HG03196 (cell line): Measurements from ENCODE around the gene EVC.

Experiments
- ATAC-seq: cut with Tn5 transposase; IDR thresholded peaks from one replicate; pipeline ENCODE4 v1.9.1; 2021; ENCODE audit not compliant: unreplicated experiment

EVC gene

DNA sequence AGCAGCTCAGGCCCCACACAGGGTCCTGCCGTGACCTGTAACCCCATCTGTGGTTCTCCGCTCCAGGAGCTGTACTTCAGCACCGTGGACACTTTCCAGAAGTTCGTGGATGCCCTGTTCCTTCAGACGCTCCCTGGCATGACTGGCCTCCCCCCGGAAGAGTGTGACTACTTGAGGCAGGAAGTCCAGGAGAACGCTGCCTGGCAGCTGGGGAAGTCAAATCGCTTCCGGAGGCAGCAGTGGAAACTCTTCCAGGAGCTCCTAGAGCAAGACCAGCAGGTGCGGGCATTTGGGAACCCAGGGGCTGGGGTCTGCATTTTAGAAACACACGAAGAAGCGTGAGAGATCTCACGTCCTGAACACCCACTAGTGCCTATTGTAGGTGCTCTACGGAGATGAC is 72.5 kb downstream of the EVC start:
- no peak for ATAC-seq

DNA sequence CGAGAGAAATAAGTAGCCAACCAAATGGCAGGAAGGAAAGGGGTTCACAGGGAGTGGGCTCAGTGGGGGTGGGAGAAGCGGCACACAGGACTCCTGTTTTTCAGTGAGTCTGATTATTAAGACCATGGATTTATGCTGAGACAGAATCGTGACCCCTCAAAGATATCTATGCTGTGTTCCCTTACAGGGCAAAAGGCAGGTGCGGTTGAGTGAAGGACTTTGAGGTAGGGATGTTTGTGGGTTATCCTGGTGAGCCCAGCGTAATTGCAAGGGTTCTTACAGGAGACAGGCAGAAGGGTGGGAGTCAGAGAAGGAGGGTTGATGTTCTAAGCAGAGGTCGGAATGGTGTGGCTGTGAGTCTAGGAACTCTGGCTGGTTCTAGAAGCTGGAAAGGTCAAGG is 73.0 kb downstream of the EVC start:
- no peak for ATAC-seq

DNA sequence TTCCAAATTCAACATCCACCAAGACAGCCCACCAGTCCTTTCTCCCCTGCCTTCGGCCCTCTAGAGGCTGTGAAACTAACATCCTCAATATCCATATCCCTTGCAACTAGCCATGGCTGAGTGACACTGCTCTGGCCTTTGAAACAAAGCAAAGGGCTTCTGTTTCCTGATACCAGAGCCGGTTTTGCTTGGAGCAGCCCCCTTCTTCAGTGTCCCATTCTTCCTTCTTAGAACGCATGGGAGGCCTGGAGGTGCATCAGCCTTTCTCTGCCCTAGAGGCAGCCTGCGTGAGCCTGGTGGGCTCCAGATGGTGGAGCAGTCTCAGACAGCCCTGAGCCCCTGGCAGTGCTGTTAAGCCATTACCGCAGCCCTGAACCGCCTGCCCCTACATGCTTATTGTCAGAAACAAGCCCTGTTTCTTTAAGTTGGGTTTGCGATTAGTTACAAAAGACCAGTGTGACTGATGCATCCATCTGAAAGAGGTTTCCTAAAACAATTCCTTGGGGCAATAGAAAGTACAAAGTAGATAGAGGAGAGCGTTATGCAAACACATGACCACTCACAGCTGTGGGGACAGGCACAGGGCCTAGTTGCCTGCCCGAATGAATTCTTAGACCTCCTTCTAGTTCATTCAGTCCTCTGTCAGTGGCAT is 74.1 kb downstream of the EVC start:
- ATAC-seq = no peak

DNA sequence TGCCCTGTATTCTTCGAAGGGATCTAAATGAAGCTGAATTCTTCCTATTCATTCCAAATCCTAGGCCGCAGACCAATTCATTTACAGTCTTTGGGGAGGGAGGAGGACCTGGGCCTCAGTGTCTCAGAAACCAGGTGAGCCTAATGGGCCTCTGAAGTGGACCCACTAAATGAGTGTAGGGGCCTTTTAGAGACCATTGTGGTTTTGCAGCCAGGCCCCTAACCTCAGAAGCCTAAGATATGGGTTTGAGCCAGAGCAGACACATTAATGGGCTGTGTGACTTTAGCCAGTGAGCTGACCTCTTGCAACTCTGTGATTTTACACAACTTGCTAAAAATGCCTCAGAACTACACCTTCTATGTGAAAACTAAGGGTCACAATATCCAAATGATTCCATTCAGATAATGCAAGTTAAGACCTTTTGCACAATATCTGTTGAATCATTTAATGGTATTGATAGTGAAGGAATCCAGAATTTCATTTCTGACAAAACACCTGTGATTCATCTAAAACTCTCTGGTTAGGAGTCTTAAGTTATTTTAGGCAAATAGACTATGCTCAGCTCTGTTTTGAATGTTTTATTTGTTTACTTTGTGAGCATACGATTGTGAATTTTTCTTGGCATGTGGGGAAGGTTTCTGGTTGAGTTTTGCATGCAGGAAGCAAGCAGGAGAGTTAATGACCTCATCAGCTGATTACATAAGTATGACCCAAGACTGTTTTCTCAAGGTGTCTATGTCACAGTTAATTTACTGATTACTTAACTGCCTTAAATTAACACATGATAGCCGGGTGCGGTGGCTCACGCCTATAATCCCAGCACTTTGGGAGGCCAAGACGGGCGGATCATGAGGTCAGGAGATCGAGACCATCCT is 75.0 kb downstream of the EVC start:
- ATAC-seq = no peak

DNA sequence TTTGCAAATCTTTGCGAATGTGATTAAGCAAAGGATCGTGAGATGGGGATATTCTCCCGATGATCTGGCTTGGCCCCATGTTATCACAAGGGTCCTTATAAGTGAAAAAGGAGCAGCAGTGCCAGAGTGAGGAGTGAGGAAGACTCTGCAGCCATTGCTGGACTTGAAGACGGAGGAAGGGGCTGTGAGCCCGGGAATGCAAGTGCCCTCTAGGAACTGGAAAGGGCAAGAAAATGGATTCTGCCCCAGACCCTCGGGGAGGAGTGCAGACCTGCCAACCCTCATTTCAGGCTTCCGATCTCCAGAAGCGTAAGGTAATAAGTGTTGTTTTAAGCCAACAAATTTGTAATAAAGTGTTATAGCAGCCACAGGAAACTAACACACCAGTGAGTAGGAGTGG is 76.3 kb downstream of the EVC start:
- ATAC-seq = no peak

DNA sequence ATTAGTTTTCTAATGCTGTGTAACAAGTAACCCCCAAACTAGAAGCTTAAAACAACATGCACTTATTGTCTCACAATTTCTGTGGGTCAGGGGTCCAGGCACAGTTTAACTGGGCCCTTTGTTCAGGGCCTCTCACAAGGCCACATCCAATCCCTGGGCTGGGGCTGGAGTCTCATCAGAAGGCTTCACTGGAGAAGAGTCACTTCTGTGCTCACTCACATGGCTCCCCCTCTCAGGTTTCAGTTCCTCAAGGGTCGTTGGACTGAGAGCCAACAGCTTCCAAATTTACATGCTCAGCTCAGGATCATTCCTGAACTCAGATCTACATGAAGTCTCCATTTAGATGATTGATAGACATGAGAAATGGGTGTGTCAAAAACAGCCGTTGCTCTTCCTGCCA is 77.1 kb downstream of the EVC start:
- ATAC-seq = no peak

DNA sequence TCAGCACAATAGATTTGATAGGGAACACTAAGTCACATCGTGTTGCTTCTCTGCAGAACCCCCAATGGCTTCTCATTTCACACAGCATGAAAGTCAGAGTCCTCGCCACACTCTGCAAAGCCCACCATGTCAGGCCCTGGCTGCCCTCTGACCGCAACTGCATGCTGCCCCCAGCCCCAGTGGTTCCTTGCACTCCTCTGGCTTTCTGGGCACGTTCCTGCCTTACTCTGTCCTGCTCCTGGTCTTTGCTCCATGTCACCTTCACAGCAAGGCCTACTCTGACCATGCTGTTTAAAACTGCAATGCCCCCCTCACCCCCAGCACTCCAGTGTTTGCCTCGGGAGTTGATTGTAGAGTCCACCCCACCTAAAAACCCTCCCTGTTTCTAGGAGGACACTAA is 78.1 kb downstream of the EVC start:
- ATAC-seq = no peak

DNA sequence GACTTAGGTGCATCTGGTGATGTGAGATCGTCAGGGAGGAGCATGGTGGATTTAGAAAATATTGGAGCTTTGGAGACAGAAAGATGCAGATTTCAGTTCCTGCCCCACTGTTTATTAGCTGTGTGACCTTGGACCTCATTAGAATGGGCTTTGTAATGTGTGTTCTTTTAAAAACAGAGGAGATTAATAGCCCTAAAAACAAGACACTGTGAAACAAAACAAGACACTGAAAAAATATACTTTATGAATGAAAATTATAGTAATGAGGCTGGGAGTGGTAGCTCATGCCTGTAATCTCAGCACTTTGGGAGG is 79.5 kb downstream of the EVC start:
- ATAC-seq = no peak

DNA sequence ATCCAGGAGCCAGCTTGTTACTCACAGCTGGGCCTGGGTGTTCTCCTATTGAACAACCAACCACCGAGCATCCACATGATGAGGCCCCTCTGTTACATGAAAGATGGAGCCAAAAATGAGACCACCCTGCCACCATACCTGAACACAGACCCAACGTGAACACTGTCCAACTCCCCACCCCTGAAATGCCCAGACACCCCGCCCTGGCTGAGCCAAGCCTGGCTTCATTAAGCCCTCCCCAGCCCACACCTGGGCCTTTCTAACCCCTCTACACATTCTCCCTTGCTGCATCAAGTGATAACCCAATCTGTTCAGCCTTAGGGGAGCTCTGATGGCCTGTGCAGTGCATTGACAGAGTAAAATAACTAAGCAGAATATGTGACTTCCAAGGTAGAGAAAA is 80.7 kb downstream of the EVC start:
- ATAC-seq = no peak

DNA sequence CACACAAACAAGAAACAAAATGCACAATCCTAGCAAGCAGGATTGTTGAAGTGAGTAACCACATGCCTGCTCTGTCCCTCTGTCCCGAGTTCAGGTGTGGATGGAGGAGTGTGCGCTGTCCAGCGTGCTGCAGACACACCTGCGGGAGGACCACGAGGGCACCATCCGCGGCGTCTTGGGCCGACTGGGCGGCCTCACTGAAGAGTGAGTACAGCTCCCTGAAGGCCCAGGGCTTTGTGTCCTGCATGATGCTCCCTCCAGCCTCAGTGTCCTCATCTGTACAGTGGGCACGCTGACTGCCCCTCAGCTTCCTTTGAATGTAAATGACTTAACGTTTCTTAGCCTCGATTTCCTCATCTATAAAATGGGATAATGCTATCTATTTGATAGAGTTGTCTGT is 82.5 kb downstream of the EVC start:
- no peak for ATAC-seq

DNA sequence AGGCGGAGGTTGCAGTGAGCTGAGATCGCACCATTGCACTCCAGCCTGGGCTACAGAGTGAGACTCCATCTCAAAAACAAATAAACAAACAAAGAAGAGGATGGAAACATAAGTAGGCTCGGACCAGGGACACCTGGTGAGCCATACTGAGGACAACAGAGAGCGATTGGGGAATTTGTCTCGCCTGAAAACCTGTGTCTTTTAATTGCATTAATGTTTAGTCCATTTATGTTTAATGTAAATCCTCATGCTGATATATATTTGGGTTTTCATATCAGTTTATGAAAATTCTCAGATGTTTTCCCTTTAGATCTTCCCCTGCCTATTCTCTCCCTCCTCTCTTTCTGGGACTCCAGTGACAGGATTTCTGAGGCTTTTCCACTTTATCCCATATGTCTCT is 84.6 kb downstream of the EVC start:
- ATAC-seq = no peak

DNA sequence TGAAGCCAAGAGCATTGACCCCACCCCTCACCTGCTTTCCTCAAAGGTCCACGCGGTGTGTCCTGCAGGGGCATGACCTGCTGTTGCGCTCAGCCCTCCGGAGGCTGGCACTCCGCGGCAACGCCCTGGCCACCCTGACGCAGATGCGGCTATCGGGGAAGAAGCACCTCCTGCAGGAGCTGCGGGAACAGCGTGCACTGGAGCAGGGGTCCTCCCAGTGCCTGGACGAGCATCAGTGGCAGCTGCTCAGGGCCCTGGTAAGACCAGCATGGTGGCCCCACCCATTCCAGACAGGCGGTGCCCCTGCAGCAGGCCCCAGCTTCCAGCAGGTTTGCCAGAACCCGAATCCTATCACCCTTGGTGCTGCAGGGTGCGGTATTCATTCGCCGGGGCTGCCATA is 86.0 kb downstream of the EVC start:
- ATAC-seq = no peak

DNA sequence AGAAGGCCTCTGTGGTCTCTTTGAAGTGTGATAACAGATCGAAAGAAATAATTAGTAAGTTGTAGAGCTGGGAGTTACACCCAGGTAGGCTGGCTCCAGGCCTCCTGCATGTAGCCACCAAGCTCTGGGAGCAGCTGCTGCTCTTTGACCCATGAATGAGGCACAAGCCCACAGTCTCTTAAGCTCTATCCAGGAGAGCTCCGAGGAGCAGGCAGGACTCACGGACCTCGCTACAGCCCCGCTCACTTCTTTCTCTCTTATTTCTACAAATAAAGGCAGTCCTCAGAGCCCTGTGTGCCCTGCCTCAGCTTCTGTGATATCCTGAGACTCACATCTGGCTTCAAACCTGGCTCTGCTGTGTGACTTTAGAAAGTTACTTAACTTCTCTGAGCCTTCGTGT is 86.9 kb downstream of the EVC start:
- no peak for ATAC-seq

DNA sequence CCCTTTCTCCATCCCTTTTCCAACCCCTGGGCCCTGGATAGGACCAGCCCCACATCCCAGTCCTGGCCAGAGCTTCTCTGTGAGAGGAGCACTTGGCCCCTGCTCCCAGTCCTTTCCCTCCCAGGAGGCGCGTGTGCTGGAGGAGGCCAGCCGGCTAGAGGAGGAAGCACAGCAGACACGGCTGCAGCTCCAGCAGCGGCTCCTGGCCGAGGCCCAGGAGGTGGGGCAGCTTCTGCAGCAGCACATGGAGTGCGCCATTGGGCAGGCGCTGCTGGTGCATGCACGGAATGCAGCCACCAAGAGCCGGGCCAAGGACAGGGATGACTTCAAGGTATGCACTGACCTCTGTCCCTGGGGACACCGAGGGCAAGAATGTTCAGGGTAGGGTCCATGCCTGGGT is 87.5 kb downstream of the EVC start:
- ATAC-seq = no peak

DNA sequence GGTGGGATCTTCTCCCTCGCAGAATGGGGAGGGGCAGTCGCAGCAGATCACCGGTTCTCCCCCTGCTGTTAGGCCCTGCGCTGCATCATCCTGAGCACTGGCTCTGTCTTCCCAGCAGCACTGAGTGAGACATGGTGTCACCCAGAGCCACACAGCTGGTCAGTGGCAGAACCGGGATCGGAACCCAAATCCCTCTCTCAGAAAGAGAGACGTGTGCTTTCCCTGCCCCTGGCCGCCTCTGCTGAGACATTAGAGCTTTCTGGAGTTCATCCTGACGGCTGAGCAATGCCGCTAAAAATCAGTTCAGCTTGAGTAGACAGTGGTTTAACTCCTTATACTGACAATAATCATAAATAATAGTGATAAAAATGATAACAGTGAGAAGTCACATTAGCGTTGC is 87.9 kb downstream of the EVC start:
- no peak for ATAC-seq

DNA sequence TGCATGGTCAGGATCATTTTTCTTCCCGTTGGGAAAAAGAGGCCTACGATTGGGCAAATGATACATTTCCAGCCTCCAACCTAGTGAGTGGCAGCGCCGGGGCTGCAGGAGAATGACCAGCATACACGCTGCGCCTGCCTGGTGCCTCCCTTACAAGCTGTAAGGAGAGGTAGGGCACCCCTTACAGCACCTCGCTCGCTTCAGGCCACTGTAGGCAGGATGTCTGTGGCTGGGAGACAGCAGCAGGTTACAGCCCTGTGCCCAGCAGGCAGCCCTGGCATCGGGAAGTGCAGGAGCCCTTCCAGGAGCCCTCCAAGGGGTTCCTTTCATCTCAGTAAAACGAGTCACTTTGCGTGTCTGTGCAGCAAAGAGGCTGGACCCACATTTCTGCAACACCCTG is 88.4 kb downstream of the EVC start:
- ATAC-seq = no peak

DNA sequence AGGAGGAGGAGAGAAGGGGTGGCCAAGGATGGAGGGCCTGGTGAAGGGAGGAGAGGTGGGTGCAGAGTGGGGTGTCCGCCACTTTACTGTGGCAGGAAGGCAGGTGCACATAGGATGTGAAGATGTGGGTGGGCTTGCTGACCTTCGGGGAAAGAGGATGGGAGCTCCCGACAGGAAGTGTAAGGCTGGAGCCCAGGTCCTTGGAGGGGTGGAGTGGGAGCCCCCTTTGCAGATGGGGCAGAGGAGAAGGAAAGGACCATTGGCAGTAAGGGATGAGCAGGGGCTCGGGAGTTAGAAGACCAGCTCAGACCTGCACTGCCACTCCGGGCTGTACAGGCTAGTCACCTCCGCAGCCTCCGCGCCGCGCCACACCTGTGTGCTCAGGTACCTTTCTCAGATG is 89.5 kb downstream of the EVC start:
- ATAC-seq = no peak

DNA sequence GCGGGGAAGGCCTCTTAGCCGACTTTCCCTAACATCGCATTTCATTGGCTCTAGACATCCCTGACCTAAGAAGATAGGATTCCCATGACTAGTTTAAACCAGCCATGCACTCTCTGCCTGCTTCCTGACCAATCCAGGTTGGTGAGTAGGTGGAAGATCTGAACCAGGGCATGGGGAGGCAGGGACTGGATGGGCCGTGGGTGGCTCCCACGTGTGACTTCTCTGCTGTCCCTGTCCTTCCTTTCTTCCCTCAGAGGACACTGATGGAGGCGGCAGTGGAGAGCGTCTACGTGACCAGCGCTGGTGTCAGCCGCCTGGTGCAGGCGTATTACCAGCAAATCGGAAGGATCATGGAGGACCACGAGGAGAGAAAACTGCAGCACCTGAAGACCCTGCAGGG is 90.7 kb downstream of the EVC start:
- no peak for ATAC-seq

DNA sequence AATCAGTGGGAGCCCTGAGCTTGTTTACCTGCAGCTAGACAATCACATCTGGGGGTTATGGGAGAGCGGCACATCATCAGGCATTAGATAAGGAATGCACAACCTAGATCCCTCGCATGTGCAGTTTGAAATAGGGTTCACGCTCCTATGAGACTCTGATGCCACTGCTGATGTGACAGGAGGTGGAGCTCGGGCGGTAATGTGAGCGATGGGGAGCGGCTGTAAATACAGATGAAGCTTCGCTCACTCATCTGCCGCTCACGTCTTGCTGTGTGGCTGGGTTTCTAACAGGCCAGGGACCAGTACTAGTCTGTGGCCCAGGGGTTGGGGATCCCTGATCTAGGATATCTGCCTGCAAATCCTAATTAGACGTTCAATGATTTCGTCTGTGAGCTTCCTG is 91.6 kb downstream of the EVC start:
- ATAC-seq = no peak

DNA sequence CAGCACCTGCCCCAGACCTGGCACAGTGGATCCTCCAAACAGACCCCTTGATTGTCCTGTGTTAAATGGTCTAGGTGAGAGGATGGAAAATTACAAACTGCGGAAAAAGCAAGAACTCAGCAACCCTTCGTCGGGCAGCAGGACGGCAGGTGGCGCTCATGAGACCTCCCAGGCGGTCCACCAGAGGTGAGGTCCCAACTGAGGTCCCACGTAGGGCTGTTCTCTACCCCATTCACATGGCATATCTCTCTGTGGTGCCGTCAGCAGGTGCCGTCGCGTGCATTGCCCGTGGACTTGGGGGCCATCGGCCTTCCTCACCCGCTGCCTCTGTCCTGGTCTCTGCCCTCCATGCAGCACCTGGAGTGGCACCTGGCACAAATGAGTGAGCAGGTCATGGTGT is 93.7 kb downstream of the EVC start:
- ATAC-seq = no peak

DNA sequence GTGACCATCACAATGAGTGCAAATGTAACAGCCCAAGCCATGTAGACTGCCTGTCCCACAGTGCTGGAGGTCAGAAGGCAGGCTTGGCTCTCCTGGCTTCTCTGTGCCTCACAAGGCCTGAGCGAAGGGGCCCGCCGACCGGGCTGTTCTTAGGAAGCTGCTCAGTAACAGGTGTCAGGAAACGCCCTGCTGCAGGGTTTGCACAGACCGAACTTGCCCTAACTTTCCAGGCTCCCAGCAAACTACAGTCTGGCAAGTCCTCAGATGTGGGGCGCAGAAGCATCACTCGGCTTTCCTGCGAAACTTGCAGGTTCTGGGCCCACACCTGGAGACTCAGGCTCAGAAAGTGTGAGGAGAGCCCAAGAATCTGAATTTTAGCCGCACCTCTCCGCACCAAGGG is 94.3 kb downstream of the EVC start:
- no peak for ATAC-seq

DNA sequence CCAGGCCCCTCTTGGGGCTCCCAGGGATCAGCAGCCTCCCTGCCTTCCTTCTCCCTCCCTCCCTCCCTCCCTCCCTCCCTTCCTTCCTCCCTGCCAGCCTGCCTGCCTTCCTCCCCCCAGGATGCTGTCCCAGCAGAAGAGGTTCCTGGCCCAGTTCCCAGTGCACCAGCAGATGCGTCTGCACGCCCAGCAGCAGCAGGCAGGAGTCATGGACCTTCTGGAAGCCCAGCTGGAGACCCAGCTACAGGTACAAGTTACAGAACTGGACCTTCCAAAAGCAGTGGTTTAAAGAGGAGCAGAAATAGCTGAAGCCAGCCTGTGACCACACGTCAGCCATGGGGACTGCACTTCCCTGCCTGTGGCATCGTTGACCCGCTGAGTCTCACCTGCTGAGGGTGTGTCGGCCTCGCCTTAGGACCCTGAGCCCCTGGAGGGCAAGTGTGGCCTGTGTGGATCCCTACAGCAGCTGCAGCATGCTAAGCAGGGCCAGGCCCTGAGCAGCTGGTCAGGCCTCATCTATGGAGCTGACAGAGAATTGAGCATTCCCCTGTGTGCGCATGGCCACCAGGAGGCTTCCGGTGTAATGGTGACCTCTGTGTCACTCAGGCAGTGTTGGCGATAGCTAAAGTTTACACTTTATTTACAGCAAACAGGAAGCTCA is 97.2 kb downstream of the EVC start:
- no peak for ATAC-seq
